ENCODE data around the gene SHOC1. TPM values are rescaled to one million over a fixed set of nuclear protein-coding genes. Genes with fewer than 3 reads are reported as not detected.
A peak's percentile ranks its signal among the peaks of the same experiment; 100 is the strongest.

SHOC1 gene
- total and polyA plus RNA-seq, 2 donors (not counting 1 experiment from before 2014, with no cell fraction given) = under 0.01 to 0.02 TPM

GRCh38 chr9:111840442-111840841, 45.7 kb upstream of the SHOC1 start:
- no peak overlapping the region for H3K4me3 ChIP-seq (replicated peaks in 1 of 4; ENCODE audit: control extremely low read depth in 1 of 4, insufficient read depth in 1 of 4, low read depth in 3 of 4, low read length in 4 of 4)
- DNase-seq (ENCODE audit: low read depth in 2 of 2) = no peak
- no peaks in the 10 kb centered on the region for H3K79me2 ChIP-seq (ENCODE audit: control insufficient read depth, insufficient read depth, low read length)
- peaks cover 8% of the 10 kb centered on the region for H3K4me1 ChIP-seq (ENCODE audit: control insufficient read depth, extremely low read depth, insufficient read depth, low read length)
- no peaks in the 10 kb centered on the region for H3K9me3 ChIP-seq (ENCODE audit: control insufficient read depth, insufficient read depth, low read depth, low read length)
- no peak overlapping the region for H3K9ac ChIP-seq (ENCODE audit: insufficient read depth, low read length)
- TF ChIP-seq EZH2 (IDR thresholded peaks at IDR 0.05; ENCODE audit: low read length, missing control alignments) (no peak), CTCF (conservative IDR thresholded peaks at IDR 0.05 in 1 of 2, IDR thresholded peaks at IDR 0.05 in 1 of 2; ENCODE audit: low read depth in 1 of 2, low read length in 2 of 2) (no peak)
- no peak overlapping the region for H3K27ac ChIP-seq (ENCODE audit: insufficient read depth, low read length)
- no peaks in the 10 kb centered on the region for H4K20me1 ChIP-seq (ENCODE audit: control insufficient read depth, extremely low read depth, insufficient read depth, low read length)
- no peaks in the 10 kb centered on the region for H3K36me3 ChIP-seq (ENCODE audit: control insufficient read depth, insufficient read depth, low read length)
- no peaks in the 10 kb centered on the region for H3K27me3 ChIP-seq (ENCODE audit: control insufficient read depth, insufficient read depth, low read length)
- no peak overlapping the region for H2AFZ ChIP-seq (ENCODE audit: low read length)
- H3K4me2 ChIP-seq (ENCODE audit: extremely low read depth, insufficient read depth, low read length) = no peak overlapping the region

GRCh38 chr9:111839987-111840386, 45.2 kb upstream of the SHOC1 start:
- DNase-seq (ENCODE audit: low read depth in 2 of 2) = peak; percentile 36 to 72
- no peaks in the 10 kb centered on the region for H3K79me2 ChIP-seq (ENCODE audit: control insufficient read depth, insufficient read depth, low read length)

DNA sequence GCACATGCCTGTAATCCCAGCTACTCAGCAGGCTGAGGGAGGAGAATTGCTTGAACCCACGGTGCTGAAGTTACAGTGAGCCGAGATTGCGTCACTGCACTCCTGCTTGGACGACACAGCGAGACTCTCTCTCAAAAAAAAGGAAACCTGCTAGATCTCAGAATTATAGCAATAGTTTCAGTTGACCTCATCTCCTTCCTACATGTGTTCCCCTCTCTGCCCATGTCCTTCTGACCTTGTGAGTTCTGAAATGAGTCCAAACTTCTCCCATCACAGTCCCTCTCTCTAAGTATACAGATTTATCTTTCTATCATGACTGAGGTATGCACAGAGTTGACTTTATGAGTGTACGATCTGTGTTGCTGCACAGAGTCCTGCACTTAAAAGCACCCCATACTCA, 44.6 kb upstream of the SHOC1 start:
- TF ChIP-seq CTCF (conservative IDR thresholded peaks at IDR 0.05 in 1 of 2, IDR thresholded peaks at IDR 0.05 in 1 of 2; ENCODE audit: low read depth in 1 of 2, low read length in 2 of 2) = no peak
- TF ChIP-seq EZH2 (IDR thresholded peaks at IDR 0.05; ENCODE audit: low read length, missing control alignments) = no peak
- no peak overlapping the region for H2AFZ ChIP-seq (ENCODE audit: low read length)
- H3K79me2 ChIP-seq (ENCODE audit: control insufficient read depth, insufficient read depth, low read length) = no peaks in the 10 kb centered on the region
- no peak overlapping the region for H3K9ac ChIP-seq (ENCODE audit: insufficient read depth, low read length)
- peak; percentile 12 to 63 for DNase-seq (ENCODE audit: low read depth in 2 of 2)
- no peaks in the 10 kb centered on the region for H3K9me3 ChIP-seq (ENCODE audit: control insufficient read depth, insufficient read depth, low read depth, low read length)
- H3K27ac ChIP-seq (ENCODE audit: insufficient read depth, low read length) = peak overlapping the region; percentile 46
- peaks cover 8% of the 10 kb centered on the region for H3K4me1 ChIP-seq (ENCODE audit: control insufficient read depth, extremely low read depth, insufficient read depth, low read length)
- no peak overlapping the region for H3K4me3 ChIP-seq (replicated peaks in 1 of 4; ENCODE audit: control extremely low read depth in 1 of 4, insufficient read depth in 1 of 4, low read depth in 3 of 4, low read length in 4 of 4)
- H3K27me3 ChIP-seq (ENCODE audit: control insufficient read depth, insufficient read depth, low read length) = no peaks in the 10 kb centered on the region
- H3K4me2 ChIP-seq (ENCODE audit: extremely low read depth, insufficient read depth, low read length) = peak overlapping the region; percentile 65
- H3K36me3 ChIP-seq (ENCODE audit: control insufficient read depth, insufficient read depth, low read length) = no peaks in the 10 kb centered on the region
- no peaks in the 10 kb centered on the region for H4K20me1 ChIP-seq (ENCODE audit: control insufficient read depth, extremely low read depth, insufficient read depth, low read length)

More at GRCh38 chr9:111839987-111840386, 45.2 kb upstream of the SHOC1 start:
- peaks cover 8% of the 10 kb centered on the region for H3K4me1 ChIP-seq (ENCODE audit: control insufficient read depth, extremely low read depth, insufficient read depth, low read length)
- H3K27me3 ChIP-seq (ENCODE audit: control insufficient read depth, insufficient read depth, low read length) = no peaks in the 10 kb centered on the region
- H3K27ac ChIP-seq (ENCODE audit: insufficient read depth, low read length) = no peak overlapping the region
- no peaks in the 10 kb centered on the region for H3K9me3 ChIP-seq (ENCODE audit: control insufficient read depth, insufficient read depth, low read depth, low read length)
- no peaks in the 10 kb centered on the region for H3K36me3 ChIP-seq (ENCODE audit: control insufficient read depth, insufficient read depth, low read length)
- no peaks in the 10 kb centered on the region for H4K20me1 ChIP-seq (ENCODE audit: control insufficient read depth, extremely low read depth, insufficient read depth, low read length)
- TF ChIP-seq EZH2 (IDR thresholded peaks at IDR 0.05; ENCODE audit: low read length, missing control alignments) (no peak), CTCF (conservative IDR thresholded peaks at IDR 0.05 in 1 of 2, IDR thresholded peaks at IDR 0.05 in 1 of 2; ENCODE audit: low read depth in 1 of 2, low read length in 2 of 2) (no peak)
- H3K9ac ChIP-seq (ENCODE audit: insufficient read depth, low read length) = no peak overlapping the region
- no peak overlapping the region for H2AFZ ChIP-seq (ENCODE audit: low read length)
- H3K4me2 ChIP-seq (ENCODE audit: extremely low read depth, insufficient read depth, low read length) = no peak overlapping the region
- no peak overlapping the region for H3K4me3 ChIP-seq (replicated peaks in 1 of 4; ENCODE audit: control extremely low read depth in 1 of 4, insufficient read depth in 1 of 4, low read depth in 3 of 4, low read length in 4 of 4)
